ENCODE measurements around the gene CCDC61. TPM values are rescaled to one million over a fixed set of nuclear protein-coding genes. Genes with fewer than 3 reads are reported as not detected.

CCDC61 gene
- total and polyA plus RNA-seq, 2 donors from 2014 or later = 17.8 to 22.2 TPM

- Histone ChIP-seq H3K9ac (ENCODE audit: low read length in 3 of 3) (no peak overlapping the region), H3K4me3 (ENCODE audit: low read length in 3 of 3) (no peak overlapping the region), H3K27ac (ENCODE audit: low read depth in 2 of 2, low read length in 2 of 2) (no peak overlapping the region), H3K36me3 (ENCODE audit: control insufficient read depth in 2 of 3, insufficient read depth in 3 of 3, low read length in 3 of 3) (no peaks in the 10 kb centered on the region), H3K9me3 (ENCODE audit: control insufficient read depth in 2 of 3, insufficient read depth in 1 of 3, low read length in 3 of 3) (no peaks in the 10 kb centered on the region), H3K27me3 (ENCODE audit: control insufficient read depth, insufficient read depth, low read length) (peaks cover 7% of the 10 kb centered on the region), H3K4me1 (ENCODE audit: control insufficient read depth in 2 of 3, insufficient read depth in 2 of 3, low read depth in 1 of 3, low read length in 3 of 3) (peaks cover 0 to 16% (median 0%) of the 10 kb centered on the region in 3 donors)
- DNase-seq = peak in 1 of 5 donors; percentile 65
- intact Hi-C loops (cut with DNase I) = no loop called here
- TF ChIP-seq, protein P1, sequence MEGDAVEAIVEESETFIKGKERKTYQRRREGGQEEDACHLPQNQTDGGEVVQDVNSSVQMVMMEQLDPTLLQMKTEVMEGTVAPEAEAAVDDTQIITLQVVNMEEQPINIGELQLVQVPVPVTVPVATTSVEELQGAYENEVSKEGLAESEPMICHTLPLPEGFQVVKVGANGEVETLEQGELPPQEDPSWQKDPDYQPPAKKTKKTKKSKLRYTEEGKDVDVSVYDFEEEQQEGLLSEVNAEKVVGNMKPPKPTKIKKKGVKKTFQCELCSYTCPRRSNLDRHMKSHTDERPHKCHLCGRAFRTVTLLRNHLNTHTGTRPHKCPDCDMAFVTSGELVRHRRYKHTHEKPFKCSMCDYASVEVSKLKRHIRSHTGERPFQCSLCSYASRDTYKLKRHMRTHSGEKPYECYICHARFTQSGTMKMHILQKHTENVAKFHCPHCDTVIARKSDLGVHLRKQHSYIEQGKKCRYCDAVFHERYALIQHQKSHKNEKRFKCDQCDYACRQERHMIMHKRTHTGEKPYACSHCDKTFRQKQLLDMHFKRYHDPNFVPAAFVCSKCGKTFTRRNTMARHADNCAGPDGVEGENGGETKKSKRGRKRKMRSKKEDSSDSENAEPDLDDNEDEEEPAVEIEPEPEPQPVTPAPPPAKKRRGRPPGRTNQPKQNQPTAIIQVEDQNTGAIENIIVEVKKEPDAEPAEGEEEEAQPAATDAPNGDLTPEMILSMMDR (IDR thresholded peaks at IDR 0.05; ENCODE audit: borderline replicate concordance, extremely low read depth, insufficient read depth) = no peak
- FAIRE-seq = no peak
These were observed 23.5 kb downstream of the CCDC61 start for GRCh38 chr19:46018729-46019251.

- H3K9me3 ChIP-seq (ENCODE audit: control insufficient read depth in 2 of 3, insufficient read depth in 1 of 3, low read length in 3 of 3) = no peaks in the 10 kb centered on the region
- H3K4me3 ChIP-seq (ENCODE audit: low read length in 3 of 3) = no peak overlapping the region
- no peak overlapping the region for H3K27ac ChIP-seq (ENCODE audit: low read depth in 2 of 2, low read length in 2 of 2)
- H3K36me3 ChIP-seq (ENCODE audit: control insufficient read depth in 2 of 3, insufficient read depth in 3 of 3, low read length in 3 of 3) = no peaks in the 10 kb centered on the region
- DNase-seq (peak in 1 of 5 donors; percentile 58), FAIRE-seq (no peak)
- peaks cover 0 to 16% (median 0%) of the 10 kb centered on the region in 3 donors for H3K4me1 ChIP-seq (ENCODE audit: control insufficient read depth in 2 of 3, insufficient read depth in 2 of 3, low read depth in 1 of 3, low read length in 3 of 3)
- TF ChIP-seq, protein P1 (IDR thresholded peaks at IDR 0.05; ENCODE audit: borderline replicate concordance, extremely low read depth, insufficient read depth) = no peak
- no peak overlapping the region for H3K9ac ChIP-seq (ENCODE audit: low read length in 3 of 3)
- intact Hi-C loops (cut with DNase I) = no loop called here
- peaks cover 7% of the 10 kb centered on the region for H3K27me3 ChIP-seq (ENCODE audit: control insufficient read depth, insufficient read depth, low read length)
These were observed 24.0 kb downstream of the CCDC61 start for GRCh38 chr19:46019270-46019669.

- Histone ChIP-seq H3K4me3 (ENCODE audit: low read length in 3 of 3) (no peak overlapping the region), H3K27ac (ENCODE audit: low read depth in 2 of 2, low read length in 2 of 2) (no peak overlapping the region), H3K9me3 (ENCODE audit: control insufficient read depth in 2 of 3, insufficient read depth in 1 of 3, low read length in 3 of 3) (no peaks in the 10 kb centered on the region), H3K27me3 (ENCODE audit: control insufficient read depth, insufficient read depth, low read length) (peaks cover under 1% of the 10 kb centered on the region), H3K4me1 (ENCODE audit: control insufficient read depth in 2 of 3, insufficient read depth in 2 of 3, low read depth in 1 of 3, low read length in 3 of 3) (peaks cover 0 to 6% (median 0%) of the 10 kb centered on the region in 3 donors), H3K36me3 (ENCODE audit: control insufficient read depth in 2 of 3, insufficient read depth in 3 of 3, low read length in 3 of 3) (no peaks in the 10 kb centered on the region), H3K9ac (ENCODE audit: low read length in 3 of 3) (no peak overlapping the region)
- DNase-seq (no peak), FAIRE-seq (no peak)
- intact Hi-C loops (cut with DNase I) = loop anchor here (10.0 kb wide), 1 partner anchor 244 kb away; no protein-coding TSS in a partner anchor
- TF ChIP-seq, protein P1 (IDR thresholded peaks at IDR 0.05; ENCODE audit: borderline replicate concordance, extremely low read depth, insufficient read depth) = no peak
These were observed 25.5 kb downstream of the CCDC61 start for GRCh38 chr19:46020819-46021125.
